Measurements from ENCODE around the gene AMBN.
"Not testable (repeated sequence)": the region's sequence is repeated elsewhere in the genome, so short reads cannot be mapped to it uniquely, and the experiment has no call there.

AMBN gene

DNA sequence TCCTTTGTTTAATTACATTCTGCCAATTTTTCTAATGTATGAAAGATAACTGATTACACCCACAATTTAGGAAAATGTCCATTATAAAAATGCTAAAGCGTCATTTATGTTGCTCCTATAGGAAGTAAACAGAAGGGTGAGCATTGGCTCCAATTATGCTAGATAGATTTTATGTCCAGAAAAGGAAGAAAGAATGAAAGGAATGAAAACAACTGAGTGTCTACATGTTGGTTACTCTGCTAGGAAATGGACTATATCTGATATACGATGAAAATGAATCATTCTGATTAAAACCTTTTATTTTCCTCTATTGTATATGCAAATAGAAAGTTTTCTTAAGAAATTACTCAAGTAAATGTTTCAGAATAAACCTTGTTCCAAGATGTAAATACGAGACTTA lies 38.1 kb downstream of the AMBN start:
- no peak overlapping the region for H3K4me3 ChIP-seq (replicated peaks in 1 of 2; ENCODE audit: low read depth in 2 of 2, low read length in 2 of 2)
- no peak for DNase-seq (ENCODE audit: low read depth in 2 of 2)
- no peak for TF ChIP-seq CTCF (IDR thresholded peaks at IDR 0.05; ENCODE audit: low read depth, low read length)

DNA sequence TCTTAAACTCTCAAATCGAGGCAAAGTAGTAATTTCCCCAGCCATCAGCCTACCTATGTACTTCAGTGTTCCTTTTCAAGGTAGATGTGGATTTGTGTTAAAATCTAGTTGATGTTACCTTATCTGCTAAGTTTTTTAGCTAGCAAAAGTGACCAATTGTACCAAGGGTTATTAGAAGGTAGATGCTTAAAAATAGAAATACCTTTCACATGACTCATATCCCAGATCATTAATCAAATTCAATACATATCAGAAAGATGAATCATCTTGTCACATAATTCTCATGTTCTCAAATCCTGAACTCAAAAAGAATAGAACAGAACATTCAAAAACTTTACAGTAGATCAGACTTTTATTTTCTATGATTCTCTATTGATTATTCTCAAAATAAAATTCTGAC lies 40.0 kb downstream of the AMBN start:
- peak; percentile 31 to 69 for DNase-seq (ENCODE audit: low read depth in 2 of 2)
- no peak overlapping the region for H3K4me3 ChIP-seq (replicated peaks in 1 of 2; ENCODE audit: low read depth in 2 of 2, low read length in 2 of 2)
- no peak for TF ChIP-seq CTCF (IDR thresholded peaks at IDR 0.05; ENCODE audit: low read depth, low read length)

- DNase-seq (ENCODE audit: low read depth in 2 of 2) = no peak
- no peak overlapping the region for H3K4me3 ChIP-seq (replicated peaks in 1 of 2; ENCODE audit: low read depth in 2 of 2, low read length in 2 of 2)
- TF ChIP-seq CTCF (IDR thresholded peaks at IDR 0.05; ENCODE audit: low read depth, low read length) = no peak
Measured at GRCh38 chr4:70634482-70634881, 42.4 kb downstream of the AMBN start.

DNA sequence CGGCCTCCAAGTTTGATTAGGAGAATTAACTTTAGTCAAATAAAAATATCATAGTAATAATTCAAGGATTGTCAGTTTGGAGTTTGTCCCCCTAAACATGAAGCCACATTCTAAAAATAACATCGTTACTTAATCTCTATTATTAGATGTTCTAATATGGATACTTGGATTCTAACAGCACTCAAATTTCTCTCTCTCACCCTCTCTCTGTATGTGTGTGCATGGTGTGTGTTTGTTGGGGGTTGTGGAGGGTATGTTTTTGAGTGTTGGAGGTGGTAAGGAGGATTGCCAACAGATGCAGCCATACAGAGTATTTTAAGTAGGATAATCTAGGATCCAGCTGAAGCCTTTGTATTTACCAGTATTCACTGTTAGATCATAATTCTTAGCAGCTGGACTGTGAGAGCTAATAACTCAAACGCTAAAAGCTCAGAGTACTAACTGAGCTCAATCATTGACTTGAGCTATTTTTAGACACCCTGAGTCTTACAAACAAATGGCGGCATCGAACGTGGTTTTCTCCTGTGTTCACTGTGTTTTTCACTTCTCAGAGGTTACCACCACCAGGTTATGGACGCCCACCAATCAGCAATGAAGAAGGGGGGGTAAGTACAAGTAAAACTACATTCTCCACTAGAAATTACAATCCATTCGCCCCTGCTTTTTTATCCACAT lies 45.3 kb downstream of the AMBN start:
- H3K4me3 ChIP-seq (replicated peaks in 1 of 2; ENCODE audit: low read depth in 2 of 2, low read length in 2 of 2) = no peak overlapping the region
- DNase-seq (ENCODE audit: low read depth in 2 of 2) = no peak
- no peak for TF ChIP-seq CTCF (IDR thresholded peaks at IDR 0.05; ENCODE audit: low read depth, low read length)

- TF ChIP-seq CTCF (IDR thresholded peaks at IDR 0.05; ENCODE audit: low read depth, low read length) = no peak
- no peak overlapping the region for H3K4me3 ChIP-seq (replicated peaks in 1 of 2; ENCODE audit: low read depth in 2 of 2, low read length in 2 of 2)
- no peak for DNase-seq (ENCODE audit: low read depth in 2 of 2)
Measured at GRCh38 chr4:70640192-70640591, 48.1 kb downstream of the AMBN start.

DNA sequence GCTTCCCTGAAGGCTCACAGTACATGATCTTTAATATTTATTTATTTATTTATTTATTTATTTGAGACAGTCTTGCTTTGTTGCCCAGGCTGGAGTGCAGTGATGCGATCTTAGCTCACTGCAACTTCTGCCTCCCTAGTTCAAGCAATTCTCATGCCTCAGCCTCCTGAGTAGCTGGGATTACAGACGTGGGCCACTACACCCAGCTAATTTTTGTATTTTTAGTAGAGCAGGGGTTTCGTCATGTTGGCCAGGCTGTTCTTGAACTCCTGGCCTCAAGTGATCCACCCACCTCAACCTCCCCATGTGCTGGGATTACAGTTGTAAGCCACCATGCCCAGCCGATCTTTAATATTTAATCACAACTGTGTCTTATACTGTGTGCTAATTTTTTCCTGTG lies 58.7 kb downstream of the AMBN start:
- DNase-seq (ENCODE audit: low read depth in 2 of 2); H3K4me3 ChIP-seq (replicated peaks in 1 of 2; ENCODE audit: low read depth in 2 of 2, low read length in 2 of 2): not testable (repeated sequence)

DNA sequence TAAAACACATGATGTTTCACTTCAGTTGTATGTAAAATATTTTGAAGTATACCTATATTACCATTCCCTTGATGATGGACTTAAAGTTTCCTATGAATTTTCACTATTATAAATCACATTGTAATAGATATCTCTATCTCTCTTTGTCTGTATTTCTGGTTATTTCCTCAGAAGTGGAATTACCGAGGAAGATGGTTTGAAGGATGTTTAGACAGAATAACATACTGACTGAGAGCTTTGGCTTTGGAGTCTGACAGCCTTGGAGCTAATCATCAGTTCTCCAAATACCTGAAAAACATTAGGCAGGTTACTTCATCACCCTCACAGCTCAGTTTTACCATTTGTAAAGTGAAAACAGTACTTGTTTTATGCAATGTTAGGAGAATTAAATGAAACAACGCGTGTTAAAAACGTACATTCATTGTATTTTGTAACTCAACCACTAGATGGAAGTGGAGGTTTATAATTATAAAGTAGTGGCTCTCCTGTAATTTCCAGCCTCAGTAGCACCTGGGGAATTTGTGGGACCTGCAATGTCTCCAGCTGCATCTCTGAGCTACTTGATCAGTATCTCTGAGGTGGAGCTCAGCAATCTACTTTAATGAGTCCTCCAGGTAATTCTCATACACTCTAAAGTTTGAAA lies 59.9 kb downstream of the AMBN start:
- DNase-seq (ENCODE audit: low read depth in 2 of 2) = peak; percentile 55 to 63
- TF ChIP-seq CTCF (IDR thresholded peaks at IDR 0.05; ENCODE audit: low read depth, low read length) = peak; percentile 44
- no peak overlapping the region for H3K4me3 ChIP-seq (replicated peaks in 1 of 2; ENCODE audit: low read depth in 2 of 2, low read length in 2 of 2)

Data from cardiac fibroblast (primary cell).